HL-60 (cell line): ENCODE results near the gene TBX19.
A peak's percentile ranks its signal among the peaks of the same experiment; 100 is the strongest.

Experiments
- DNase-seq, 2 experiments: peaks; one replicate each; pipeline ENCODE4 v3.0.0-alpha.2; 2010 to 2020; ENCODE audit warnings: low read depth in 1 of 2, low spot score in 1 of 2
- H3K27ac ChIP-seq: fragments of 250-450 bp; sonication (Bioruptor Pico); replicated peaks from 2 replicates; pipeline ENCODE4 v1.5.1; 2020; ENCODE audit warnings: mild to moderate bottlenecking, moderate library complexity
- H3K27me3 ChIP-seq: fragments of 250-450 bp; sonication (Bioruptor Pico); 2 replicates; pipeline ENCODE4 v1.5.1; 2021; ENCODE audit warnings: mild to moderate bottlenecking, moderate library complexity; ENCODE audit not compliant: insufficient read depth, poor library complexity, severe bottlenecking
- H3K4me3 ChIP-seq: replicated peaks from 2 replicates; pipeline ENCODE4 v1.5.1; 2011; ENCODE audit warnings: mild to moderate bottlenecking, control low read depth, low read length; ENCODE audit not compliant: insufficient read depth
- GABPA ChIP-seq: IDR thresholded peaks from 2 replicates; pipeline ENCODE4 v1.6.1; 2012; ENCODE audit warnings: low read depth
- POLR2AphosphoS5 ChIP-seq: IDR thresholded peaks from 2 replicates; pipeline ENCODE4 v1.6.1; 2012; ENCODE audit warnings: low read depth
- SPI1 ChIP-seq: IDR thresholded peaks from 2 replicates; pipeline ENCODE4 v1.6.1; 2012; ENCODE audit warnings: low read depth, mild to moderate bottlenecking, borderline replicate concordance
- TF ChIP-seq, protein P1 (sequence below): IDR thresholded peaks from 2 replicates; pipeline ENCODE4 v1.6.1; 2012; ENCODE audit warnings: low read depth; ENCODE audit not compliant: insufficient replicate concordance
- TF ChIP-seq, protein P2 (sequence below): IDR thresholded peaks from one replicate; pipeline ENCODE4 v1.5.1; 2011; ENCODE audit warnings: low read length, control low read depth, inconsistent platforms; ENCODE audit not compliant: insufficient read depth

Gene TBX19

DNA sequence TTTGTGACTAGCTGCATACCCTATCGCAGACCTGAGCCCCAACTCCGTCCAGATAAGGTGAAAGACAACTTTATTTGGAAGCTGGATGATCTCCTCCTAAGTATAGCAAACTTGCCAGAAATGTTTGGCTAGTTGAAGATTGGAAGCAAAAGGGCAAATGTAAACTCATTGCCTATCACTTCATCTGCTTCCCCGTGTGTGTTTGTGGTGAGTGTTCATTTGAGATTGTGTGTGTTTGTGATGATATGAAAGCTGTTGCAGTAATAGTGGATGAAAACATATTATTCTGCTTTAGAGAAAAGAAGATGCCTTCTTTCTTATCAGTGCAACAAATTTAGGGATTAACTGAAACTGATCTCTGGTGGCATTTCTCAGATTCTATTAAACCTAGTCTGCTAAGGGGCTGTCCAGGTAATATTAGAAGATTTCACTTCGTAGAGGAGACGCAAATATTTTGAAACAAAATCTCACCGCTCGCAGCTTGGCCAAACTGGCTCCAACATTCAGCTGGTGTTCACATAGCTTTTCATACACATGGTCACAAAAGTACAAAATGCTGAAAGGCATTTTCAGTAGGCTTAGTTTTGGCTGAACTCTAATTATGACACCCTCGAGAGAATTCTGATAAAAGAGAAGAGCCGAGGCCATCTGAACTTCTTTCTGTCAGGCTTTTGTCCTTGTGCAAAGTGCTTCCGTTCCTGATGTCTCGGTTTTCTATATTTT is 1.1 kb downstream of the TBX19 start:
- Histone ChIP-seq H3K27ac (no peak overlapping the region), H3K27me3 (no peaks in the 10 kb centered on the region), H3K4me3 (no peak overlapping the region)
- DNase-seq, result no peak
- TF ChIP-seq GABPA, result no peak

DNA sequence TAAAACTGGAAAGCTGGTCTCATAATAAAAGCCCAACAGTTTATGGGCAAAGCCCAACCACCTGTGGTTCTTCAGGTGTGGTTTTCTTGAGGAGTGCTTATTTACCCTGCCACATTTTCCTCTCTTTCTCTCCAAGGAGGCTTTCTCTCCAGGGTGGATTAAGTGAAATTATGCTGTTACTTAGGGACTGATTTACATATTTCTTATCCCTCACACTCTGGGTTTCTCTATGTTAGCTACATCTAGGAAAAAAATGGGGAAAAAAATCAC is 4.8 kb downstream of the TBX19 start:
- TF ChIP-seq, protein P1, sequence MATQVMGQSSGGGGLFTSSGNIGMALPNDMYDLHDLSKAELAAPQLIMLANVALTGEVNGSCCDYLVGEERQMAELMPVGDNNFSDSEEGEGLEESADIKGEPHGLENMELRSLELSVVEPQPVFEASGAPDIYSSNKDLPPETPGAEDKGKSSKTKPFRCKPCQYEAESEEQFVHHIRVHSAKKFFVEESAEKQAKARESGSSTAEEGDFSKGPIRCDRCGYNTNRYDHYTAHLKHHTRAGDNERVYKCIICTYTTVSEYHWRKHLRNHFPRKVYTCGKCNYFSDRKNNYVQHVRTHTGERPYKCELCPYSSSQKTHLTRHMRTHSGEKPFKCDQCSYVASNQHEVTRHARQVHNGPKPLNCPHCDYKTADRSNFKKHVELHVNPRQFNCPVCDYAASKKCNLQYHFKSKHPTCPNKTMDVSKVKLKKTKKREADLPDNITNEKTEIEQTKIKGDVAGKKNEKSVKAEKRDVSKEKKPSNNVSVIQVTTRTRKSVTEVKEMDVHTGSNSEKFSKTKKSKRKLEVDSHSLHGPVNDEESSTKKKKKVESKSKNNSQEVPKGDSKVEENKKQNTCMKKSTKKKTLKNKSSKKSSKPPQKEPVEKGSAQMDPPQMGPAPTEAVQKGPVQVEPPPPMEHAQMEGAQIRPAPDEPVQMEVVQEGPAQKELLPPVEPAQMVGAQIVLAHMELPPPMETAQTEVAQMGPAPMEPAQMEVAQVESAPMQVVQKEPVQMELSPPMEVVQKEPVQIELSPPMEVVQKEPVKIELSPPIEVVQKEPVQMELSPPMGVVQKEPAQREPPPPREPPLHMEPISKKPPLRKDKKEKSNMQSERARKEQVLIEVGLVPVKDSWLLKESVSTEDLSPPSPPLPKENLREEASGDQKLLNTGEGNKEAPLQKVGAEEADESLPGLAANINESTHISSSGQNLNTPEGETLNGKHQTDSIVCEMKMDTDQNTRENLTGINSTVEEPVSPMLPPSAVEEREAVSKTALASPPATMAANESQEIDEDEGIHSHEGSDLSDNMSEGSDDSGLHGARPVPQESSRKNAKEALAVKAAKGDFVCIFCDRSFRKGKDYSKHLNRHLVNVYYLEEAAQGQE, result no peak
- TF ChIP-seq GABPA, result no peak
- TF ChIP-seq, protein P2, sequence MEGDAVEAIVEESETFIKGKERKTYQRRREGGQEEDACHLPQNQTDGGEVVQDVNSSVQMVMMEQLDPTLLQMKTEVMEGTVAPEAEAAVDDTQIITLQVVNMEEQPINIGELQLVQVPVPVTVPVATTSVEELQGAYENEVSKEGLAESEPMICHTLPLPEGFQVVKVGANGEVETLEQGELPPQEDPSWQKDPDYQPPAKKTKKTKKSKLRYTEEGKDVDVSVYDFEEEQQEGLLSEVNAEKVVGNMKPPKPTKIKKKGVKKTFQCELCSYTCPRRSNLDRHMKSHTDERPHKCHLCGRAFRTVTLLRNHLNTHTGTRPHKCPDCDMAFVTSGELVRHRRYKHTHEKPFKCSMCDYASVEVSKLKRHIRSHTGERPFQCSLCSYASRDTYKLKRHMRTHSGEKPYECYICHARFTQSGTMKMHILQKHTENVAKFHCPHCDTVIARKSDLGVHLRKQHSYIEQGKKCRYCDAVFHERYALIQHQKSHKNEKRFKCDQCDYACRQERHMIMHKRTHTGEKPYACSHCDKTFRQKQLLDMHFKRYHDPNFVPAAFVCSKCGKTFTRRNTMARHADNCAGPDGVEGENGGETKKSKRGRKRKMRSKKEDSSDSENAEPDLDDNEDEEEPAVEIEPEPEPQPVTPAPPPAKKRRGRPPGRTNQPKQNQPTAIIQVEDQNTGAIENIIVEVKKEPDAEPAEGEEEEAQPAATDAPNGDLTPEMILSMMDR, result no peak
- no peak for TF ChIP-seq POLR2AphosphoS5
- no peak for TF ChIP-seq SPI1
- Histone ChIP-seq H3K4me3 (no peak overlapping the region), H3K27me3 (no peaks in the 10 kb centered on the region), H3K27ac (no peak overlapping the region)
- DNase-seq, result no peak

DNA sequence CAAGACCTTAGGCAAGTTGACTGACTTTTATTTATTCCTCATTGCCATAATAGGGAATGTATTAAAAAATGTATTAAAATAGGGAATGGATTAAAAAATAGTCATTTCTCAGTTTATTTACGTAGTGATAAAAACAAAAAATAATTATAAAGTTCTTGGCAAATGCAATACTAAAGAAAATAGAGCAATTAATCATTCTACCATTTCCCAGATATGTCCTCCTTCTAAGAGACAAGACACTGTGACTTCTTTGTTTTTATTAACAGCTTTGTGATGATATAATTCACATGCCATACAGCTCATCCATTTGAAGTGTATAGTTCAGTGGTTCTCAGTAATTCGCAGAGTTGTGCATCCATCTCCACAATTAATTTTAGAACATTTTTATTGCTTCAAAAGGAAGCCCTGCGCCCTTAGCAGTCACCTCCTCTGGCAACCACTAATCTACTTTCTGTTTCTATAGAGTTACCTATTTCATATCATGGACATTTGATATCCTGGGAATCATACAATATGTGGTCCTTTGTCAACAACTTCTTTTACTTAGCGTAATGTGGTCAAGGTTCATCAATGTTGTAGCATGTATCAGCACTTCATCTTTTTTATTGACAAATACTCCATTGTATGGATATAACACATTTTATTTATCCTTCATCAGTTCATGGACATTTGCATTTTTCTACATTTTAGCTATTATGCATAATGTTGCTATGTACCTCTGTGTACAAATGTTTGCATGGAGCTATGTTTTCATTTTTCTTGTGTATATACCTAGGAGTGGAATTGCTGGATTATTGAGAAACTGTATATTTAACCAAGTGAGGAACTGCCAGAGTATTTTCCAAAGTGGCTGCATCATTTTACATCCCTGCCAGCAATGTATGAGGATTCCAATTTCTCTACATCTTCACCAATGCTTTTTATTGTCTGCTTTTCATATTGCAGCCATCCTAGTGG is 5.6 kb downstream of the TBX19 start:
- DNase-seq, result no peak
- Histone ChIP-seq H3K27me3 (no peaks in the 10 kb centered on the region), H3K27ac (no peak overlapping the region), H3K4me3 (no peak overlapping the region)
- TF ChIP-seq, protein P1, result no peak
- TF ChIP-seq, protein P2, result no peak
- TF ChIP-seq GABPA (no peak), SPI1 (no peak), POLR2AphosphoS5 (no peak)

DNA sequence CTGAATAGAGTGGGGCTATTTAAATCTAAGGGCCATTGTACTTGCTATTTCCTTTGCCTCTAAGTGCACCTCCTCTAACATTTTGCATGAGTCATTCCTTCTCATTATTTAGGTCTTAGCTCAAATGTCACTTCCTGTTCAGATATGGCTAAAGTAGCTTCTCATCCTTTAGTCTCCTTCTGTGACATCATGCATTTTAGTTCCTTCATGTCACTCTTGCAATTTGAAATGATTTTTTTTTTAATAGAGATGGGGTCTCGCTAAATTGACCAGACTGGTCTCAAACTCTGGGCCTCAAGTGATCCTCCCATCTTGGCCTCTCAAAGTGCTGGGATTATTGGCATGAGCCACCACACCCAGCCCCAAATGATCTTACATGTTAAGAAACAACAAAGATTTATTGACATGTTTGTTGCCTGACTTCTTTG is 6.6 kb downstream of the TBX19 start:
- no peak overlapping the region for H3K27ac ChIP-seq
- H3K27me3 ChIP-seq, result no peaks in the 10 kb centered on the region
- TF ChIP-seq, protein P1, result no peak
- TF ChIP-seq POLR2AphosphoS5, result no peak
- no peak for TF ChIP-seq GABPA
- TF ChIP-seq, protein P2, result no peak
- no peak for TF ChIP-seq SPI1
- H3K4me3 ChIP-seq, result no peak overlapping the region
- DNase-seq, result peak in 1 of 2 experiments; percentile 8
